Anterior cingulate cortex (tissue), 58 donors: ENCODE data around the gene CWH43.
A peak's percentile ranks its signal among the peaks of the same experiment; 100 is the strongest.
"Not testable (repeated sequence)": the region's sequence is repeated elsewhere in the genome, so short reads cannot be mapped to it uniquely, and the experiment has no call there.

Source experiments
- DNase-seq, 58 donors: peaks; one replicate each; lab custom pipeline; 2025; lab: John Stamatoyannopoulos, UW

Gene CWH43

DNA sequence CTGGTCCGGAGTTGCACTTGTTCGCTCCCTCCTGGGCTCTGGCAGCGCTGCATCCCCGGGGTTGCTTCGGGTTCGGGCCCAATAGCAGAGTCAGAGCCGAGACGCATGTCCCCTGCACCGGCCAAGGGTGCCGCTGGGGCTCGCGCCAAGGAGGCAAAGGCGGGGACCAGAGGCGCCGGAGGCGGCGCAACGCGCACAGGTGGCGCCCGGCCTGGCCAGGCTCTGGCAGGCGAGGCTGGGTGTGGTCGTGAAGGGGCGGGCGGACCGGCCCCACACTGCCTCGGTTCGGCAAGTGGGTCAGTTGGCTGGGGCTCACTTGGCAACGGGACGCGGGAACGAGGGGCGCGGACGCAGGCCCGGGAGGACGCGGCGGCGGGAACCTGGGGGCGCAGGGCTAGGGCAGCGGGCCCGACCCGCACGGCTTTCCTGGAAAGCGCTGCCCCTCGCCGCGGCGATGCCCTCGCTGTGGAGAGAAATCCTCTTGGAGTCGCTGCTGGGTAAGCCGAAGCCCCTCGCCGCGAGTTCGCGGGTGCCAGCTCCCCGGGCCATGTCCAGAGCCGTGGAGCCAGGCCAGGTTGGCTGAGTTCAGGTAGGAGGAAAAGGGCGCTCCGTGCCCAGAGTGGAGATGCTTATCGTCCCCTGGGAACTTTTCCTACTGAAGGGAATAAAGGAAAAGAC lies at the start of gene CWH43:
Gene CWH43 (plus strand): TSS at position 300 of the 678 bp plus-strand sequence. CDS start 155 bp downstream, at position 455.
- DNase-seq = peak in 1 of 58 donors; percentile 10

DNA sequence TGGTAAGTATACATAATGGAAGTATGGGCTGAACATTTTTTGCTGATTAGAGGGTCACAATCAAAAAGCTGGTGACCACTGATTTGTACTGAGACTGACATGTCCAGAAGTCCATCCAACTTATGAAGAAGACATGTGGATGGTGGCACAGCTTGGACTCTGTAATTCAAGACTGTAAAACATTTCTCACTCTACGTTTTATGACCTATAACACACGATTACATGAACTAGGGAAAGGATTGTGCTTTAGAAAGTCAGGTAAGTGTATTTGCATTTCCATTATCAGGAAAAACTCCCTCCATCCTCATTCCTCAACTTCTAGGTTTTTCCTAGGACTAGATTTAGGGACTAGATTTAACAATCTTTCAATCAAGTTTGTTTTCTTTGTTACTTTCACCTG lies 49.0 kb upstream of the CWH43 start:
- no peak for DNase-seq

DNA sequence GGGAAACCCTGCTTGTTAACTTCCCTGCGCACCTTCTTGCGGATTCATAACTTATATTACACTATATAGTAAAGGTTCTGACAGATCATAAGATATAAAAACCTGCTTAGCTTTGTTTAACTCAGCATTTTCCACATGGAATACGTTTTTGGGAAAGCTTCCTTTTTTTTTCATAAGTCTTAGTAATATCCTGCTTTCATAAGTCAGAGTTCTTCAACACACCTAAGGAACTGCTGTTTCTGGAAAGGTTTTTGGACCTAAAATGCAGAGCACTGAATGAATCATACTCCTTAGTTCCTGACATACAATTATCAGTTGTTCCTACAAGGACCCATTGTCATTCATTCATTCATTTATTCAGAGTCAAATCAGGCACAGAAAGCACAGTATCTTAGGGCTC lies 47.2 kb upstream of the CWH43 start:
- no peak for DNase-seq

DNA sequence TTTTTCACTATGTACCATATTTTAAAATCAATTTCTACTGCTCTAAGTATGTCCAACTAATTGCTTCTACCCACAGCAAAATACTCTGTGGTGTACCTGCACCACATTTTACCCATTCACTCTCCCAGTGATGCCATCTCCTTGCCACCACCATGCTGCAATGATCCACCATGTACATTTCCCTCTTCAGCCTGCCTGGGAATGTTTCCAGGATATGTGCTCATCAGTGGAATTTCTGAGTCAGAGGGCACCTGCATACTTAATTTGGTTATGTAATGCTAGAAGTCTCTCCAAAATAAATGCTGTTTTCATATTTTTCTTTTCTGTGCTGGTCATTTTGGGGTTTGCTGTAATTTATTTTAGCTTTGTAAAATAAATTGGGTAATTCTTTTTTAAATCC lies 46.3 kb upstream of the CWH43 start:
- no peak for DNase-seq

DNA sequence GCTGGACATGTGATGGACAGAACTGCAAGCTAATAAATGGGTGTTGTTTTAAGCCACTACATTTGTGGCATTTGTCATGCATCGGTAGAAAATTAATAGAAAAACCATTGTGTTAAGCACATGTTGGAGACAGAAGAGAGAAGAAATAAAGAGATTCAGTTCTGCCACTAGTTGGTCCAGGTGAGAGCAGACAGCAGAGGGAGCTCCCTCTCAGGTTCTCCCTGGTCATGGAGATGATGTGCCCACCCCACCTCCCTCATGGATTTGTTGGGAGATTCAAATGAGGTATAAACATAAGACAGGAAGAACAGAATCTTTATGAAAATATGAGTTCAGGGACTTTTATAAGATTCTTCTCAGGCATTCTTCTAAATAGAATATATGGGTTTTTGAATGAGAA lies 42.7 kb upstream of the CWH43 start:
- no peak for DNase-seq

DNA sequence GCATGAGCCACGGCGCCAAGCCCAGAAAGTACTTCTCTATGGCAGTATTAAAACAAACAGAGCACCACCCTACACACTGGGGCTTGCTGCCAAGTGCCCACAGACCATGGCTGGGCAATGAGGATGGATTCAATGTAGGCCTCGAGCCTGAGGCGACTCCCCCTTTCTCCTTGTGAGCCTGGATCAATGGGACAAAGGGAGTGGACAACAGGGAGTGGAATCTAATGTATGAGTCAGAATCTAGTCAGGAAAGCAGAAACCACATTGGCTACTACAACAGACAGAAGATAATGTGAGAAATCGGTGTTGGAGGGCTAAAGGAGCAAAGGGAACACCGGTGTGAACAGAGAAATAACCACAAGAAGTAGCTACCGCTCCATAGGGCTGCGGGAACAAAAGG lies 41.8 kb upstream of the CWH43 start:
- no peak for DNase-seq

DNA sequence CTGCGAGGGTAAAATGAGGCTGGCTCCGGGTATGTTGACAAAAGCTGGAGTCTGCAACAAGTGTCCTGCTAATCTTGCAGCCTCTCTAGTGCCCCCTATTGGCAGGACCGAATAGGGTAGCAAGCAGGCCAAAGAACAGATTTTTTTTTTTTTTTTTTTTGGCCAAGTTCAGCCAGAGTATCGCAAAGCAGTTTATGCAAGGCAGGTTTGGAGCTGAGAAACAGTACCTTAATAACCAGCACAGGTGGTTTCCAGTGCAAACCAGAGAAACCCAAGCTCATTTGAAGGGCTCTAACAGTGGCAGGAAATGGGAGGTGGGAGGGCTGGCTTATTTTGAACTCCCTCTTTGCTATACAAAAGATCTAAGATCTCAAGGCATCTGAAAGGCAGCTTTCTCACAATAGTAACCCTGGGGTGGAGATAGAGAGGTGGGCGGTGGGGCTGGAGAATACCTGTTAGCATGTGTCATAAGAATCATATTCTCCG lies 41.3 kb upstream of the CWH43 start:
- DNase-seq = no peak

DNA sequence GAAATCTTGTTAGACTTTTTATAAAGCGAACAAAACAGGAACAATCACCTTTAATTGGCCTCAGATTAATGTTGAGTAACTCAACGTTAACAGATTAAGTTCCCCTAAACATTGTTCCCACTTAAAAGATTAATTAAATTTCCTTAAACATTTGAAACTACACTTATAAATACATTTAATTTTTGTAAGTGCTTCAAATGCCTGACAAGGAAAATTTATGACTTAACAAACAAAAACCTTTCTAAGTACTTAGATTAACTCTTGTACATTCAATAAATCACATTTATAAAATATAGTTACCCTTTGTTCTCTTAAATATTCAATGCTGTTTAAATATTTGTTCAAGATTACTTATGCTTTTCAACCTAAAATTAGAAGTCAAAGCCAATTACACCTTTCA lies 40.1 kb upstream of the CWH43 start:
- no peak for DNase-seq

DNA sequence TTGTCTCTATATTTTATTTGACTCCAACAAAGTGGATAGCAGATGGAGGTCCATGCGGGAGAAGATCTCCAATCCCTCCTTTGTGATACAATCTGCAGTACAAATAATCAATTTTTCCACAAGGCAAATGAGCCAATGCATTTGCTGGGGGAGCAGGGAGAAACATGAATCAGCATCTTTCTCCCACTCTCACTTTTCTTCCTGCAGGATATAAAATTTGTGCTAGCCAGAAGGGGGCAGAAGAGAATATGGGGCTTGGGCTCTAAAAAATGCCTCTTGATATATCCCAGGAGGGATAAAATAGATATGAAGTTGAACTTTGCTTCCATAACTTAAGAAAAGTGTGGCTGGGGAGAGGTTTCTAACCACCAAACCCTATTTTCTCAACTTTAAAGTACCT lies 38.3 kb upstream of the CWH43 start:
- no peak for DNase-seq

DNA sequence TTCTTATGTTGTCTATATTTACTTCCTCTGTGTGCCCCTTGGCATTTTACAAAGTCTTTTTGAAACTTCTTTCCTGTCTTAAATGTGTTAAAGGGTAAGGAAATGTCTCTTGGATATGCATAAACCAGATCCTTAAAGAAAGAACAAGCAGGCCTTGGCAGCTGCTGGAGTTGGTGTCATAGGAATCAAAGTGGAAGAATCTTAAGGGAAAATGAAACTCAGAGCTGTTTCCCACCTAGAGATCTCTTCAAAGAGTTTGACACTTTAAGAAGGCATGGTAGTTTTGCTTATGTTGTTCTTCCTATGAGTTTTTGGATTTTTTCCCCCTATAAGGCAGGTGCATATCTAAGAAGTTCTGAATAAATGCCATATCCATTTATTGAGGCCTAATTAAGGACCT lies 37.0 kb upstream of the CWH43 start:
- no peak for DNase-seq

DNA sequence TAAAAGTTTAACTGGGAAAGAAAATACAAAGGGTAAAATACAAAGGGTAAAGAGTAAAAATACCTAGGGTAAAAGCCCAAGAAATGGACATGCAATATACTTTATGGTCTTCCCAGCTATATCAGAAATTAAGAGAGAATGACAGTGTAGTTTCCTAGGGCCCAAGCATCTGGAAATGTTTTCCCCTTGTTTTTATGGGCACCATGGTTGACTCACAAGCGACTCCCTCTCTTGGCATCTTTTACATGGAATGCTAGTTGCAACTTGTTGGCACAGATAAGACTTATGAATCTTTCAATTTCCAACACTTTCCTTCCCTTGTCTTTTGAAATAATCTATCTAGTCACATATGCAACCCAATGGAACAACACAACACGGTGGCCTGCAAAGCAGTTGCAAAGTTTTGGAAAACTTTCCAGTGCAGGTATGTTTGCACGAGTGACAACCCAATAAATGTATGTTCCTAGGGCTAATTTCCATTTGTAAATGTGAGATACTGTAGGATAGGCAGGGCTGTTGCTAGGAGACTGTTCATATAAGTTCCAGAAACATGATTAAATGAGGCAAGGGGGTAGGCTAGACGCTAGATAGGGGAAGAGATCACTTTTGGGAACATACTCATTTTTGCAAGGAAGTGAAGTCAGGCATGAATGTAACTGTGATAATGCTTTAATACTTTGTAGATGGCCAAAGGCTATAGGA lies 36.4 kb upstream of the CWH43 start:
- no peak for DNase-seq

DNA sequence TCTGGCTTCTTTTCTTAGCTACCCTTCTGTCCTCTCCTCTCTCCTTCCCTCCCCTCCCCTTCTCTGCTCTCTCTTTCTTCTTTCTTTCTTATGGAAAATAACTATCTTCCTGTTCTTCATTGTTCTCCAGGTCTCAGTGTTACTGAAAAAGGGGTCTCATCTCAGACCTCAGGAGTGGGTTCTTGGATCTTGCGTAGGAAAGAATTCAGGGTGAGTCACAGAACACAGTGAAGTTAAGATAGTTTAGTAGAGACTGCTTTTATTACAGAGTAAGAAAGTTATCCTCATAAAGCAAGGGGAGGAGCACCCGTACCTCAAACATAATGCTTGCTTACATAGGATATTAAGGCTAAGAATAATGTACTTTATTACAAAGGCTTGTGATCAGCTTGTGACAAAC lies 31.8 kb upstream of the CWH43 start:
- no peak for DNase-seq

DNA sequence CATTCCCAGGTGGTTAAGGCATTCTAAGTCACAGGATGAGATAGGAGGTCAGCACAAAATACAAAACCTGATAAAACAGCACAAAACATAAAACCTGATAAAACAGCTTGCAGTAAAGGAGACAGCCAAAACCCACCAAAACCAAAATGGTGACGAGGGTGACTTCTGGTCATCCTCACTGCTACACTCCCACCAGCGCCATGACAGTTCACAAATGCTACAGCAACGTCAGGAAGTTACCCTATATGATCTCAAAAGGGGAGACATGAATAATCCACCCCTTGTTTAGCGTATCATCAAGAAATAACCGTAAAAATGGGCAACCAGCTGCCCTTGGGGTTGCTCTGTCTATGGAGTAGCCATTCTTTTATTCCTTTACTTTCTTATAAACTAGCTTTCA lies 28.7 kb upstream of the CWH43 start:
- not testable (repeated sequence) for DNase-seq

DNA sequence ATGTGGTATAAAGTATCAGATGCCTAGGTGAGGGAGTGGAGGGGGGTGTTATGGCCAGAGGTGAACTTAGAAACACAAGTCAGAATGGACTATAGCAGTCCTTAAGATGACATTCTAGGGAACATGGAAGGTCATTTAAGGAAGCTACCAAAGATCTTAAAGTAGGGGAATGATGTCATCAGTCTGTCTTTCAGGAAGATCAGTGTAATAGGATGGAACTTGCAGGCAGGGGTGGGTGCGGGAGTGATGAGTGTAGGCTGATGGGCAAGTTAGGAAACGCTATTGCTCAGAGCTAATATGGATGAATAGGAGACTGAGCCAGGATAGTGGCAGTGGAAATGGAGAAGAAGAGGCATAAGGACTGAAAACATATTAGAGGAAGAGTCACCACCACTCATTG lies 27.5 kb upstream of the CWH43 start:
- no peak for DNase-seq

DNA sequence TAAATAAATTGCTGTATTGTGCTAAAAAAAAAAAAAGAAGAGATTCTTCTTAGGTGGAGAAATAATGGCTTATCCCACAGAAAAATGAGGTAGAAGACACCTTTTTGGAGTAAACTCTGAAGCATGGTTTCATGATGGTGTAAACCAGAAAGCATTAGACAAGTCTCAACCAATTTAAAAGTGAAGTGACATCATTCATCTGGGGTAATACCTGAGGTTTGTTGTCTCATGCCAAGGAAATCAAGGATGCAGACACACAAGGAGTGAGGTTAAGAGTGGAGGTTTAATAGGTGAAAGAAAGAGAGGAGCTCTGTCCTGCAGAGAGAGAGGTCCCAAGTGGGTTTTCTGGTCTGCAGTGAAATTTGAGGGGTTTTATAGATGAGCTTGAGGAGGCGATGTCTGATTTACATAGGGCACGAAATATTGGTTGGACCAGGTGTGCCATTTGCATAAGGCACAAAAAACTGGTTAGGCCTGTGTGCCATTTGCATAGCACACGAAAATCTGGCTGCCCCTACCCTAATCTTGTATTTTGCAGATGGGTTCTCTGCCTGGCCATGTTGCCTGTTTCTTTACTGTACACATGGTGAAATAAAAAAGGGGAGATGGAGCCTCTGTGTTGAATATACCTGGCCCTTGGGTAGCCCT lies 25.0 kb upstream of the CWH43 start:
- no peak for DNase-seq

DNA sequence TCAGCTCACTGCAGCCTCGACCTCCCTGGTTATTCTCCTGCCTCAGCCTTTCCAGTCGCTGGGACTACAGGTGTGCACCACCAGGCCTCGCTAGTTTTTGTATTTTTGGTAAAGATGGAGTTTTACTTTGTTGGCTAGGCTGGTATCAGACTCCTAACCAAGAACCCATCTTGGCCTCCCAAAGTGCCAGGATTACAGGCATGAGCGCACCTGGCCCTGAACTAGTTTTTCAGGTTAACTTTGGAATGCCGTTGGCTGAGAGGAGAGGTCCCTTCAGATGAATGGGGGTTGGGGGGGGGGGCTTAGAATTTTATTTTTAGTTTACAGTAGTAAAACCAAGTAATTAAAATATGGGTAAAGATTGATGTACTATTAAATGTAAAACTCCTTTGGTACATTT lies 23.4 kb upstream of the CWH43 start:
- DNase-seq = no peak

DNA sequence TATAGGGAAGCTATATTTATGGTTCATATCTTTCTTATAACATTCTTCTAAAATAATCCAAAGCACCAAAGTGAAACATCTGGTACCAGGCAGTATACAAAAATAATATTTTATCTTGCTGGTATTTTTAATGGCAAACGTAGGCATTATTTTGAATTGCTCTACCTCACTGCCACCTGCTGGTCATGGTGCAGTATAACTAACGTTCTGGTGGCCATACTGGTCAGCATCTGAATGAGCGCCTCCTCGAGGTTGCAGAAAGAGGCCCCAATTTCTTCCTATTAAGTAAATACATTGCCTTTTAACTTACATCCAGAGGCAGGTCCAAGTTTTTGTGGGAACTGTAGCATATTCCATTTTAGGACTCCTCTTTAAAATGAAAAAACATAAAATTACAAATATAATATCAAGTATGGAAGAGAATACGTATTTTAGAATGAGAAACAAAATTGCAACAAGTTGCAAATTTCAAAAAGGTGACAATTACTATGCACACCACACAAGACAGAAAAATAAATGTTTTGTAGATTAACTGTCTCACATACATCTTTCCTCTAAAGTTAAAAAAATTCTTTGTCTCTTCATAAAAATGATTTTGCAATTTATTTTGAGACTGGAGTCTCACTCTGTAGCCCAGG lies 22.9 kb upstream of the CWH43 start:
- peak in 49 of 58 donors; percentile 1 to 81 (median 36) for DNase-seq

DNA sequence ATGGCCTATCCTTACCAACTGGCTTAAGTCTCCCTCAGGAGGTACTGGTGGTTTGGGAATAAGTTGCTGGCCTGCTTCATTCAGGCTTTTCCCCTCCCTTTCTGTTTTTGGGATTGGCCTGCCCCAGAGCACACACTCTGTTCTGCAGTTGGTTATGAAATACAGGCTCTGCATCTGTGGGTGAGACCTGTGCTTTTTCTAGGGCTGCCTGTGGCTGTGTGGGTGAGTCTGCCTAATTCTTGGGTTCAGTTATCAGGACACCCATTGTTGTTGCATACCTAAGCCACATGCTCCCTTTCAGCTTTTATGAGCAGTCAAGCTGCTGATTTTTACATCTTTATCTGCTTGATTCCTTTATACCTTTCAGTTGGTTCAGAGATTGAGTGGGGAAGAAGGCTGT lies 19.0 kb upstream of the CWH43 start:
- peak in 1 of 58 donors; percentile 21 for DNase-seq

DNA sequence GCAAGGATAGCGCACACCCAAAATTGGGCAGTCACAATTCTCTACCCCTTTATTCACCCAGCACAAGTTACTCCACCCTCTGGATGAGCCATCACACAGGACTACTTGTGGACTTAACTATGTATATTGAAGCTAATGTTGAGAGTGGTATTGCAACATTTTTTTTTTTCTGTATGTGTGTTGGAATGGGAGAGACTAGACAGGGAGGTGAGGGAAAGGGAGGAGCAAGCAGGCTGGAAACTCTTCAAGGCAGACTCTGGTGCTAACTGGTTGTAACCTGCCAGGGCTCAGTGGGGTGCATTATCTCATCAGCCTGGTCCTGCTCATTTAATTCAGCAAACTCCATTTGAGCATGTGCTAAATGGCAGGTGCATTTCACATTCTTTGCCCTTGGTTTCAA lies 18.4 kb upstream of the CWH43 start:
- DNase-seq = no peak

DNA sequence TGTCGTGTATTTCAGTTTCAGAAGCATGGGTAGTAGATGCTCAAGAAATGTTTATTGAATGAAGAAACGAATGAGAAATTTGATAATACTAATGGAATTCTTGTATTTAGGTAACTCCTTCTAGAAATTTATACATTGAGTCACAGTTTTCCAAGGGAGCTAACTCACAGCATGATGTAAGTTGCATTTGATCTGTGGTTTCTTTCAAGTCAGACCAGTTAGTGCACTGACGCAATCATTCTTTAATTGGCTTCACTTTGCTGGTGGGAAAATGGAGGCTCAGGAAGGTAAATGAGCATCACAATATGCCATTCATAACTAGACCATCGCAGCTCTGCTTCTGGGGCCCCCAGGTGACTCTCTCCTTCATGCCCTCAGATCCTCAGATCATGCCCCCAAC lies 17.3 kb upstream of the CWH43 start:
- no peak for DNase-seq

DNA sequence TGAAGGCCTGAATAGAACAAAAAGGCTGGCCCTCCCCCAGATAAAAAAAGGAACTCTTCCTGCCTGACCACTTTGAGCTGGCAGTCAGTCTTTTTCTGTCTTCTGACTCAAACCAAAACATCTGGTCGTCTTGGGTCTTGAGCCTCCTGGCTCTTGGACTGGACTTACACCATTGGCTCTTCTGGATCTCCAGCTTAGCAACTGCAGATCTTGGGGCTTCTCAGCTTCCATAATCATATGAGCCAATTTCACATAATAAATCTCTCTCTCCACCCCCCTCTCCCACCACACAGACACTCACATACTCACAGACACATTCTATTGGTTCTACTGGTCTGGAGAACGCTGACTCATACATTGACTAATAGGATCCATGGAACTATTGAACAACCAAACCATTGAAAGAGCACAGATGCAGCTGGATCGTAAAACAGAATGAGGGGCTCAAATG lies 15.6 kb upstream of the CWH43 start:
- peak in 1 of 58 donors; percentile 3 for DNase-seq
